SK-N-SH treated with all-trans-retinoic acid at 6 μM for 48 hours (cell line): Measurements from ENCODE around the gene CMIP.

Experiments used
- ATAC-seq: fragments of 200-7000 bp; cut with Tn5 transposase; 3 replicates; pipeline ENCODE4 v1.9.1; 2020; ENCODE audit warnings: mild to moderate bottlenecking, moderate library complexity
- ARNTL ChIP-seq: fragments of 450-650 bp; formaldehyde crosslinking; IDR thresholded peaks from 2 replicates; pipeline ENCODE4 v1.5.0; 2020; ENCODE audit warnings: low read depth, mild to moderate bottlenecking, moderate library complexity, borderline replicate concordance
- BACH2 ChIP-seq: fragments of 250-450 bp; sonication (Bioruptor Pico); IDR thresholded peaks from 2 replicates; pipeline ENCODE4 v1.9.0; 2021; ENCODE audit warnings: mild to moderate bottlenecking, borderline replicate concordance
- CSDC2 ChIP-seq: fragments of 250-450 bp; sonication (Bioruptor Pico); IDR thresholded peaks from 2 replicates; pipeline ENCODE4 v1.5.0; 2020; ENCODE audit warnings: mild to moderate bottlenecking, moderate library complexity
- ESRRG ChIP-seq: fragments of 250-450 bp; sonication (Bioruptor Pico); IDR thresholded peaks from 2 replicates; pipeline ENCODE4 v1.6.1; 2021; ENCODE audit warnings: mild to moderate bottlenecking
- GLIS3 ChIP-seq: fragments of 250-450 bp; sonication (Bioruptor Pico); IDR thresholded peaks from 2 replicates; pipeline ENCODE4 v1.5.0; 2020; ENCODE audit warnings: mild to moderate bottlenecking, moderate library complexity
- ISL1 ChIP-seq: fragments of 250-450 bp; sonication (Bioruptor Pico); IDR thresholded peaks from 2 replicates; pipeline ENCODE4 v2.1.2; 2022; ENCODE audit warnings: mild to moderate bottlenecking, moderate library complexity
- OSR1 ChIP-seq: fragments of 250-450 bp; sonication (Bioruptor Pico); IDR thresholded peaks from 2 replicates; pipeline ENCODE4 v1.8.0; 2022; ENCODE audit warnings: moderate library complexity, mild to moderate bottlenecking, inconsistent platforms
- PPARA ChIP-seq: fragments of 250-450 bp; sonication (Bioruptor Pico); IDR thresholded peaks from 2 replicates; pipeline ENCODE4 v1.5.0; 2020; ENCODE audit warnings: mild to moderate bottlenecking, borderline replicate concordance
- RARB ChIP-seq: fragments of 250-450 bp; sonication (Bioruptor Pico); IDR thresholded peaks from 2 replicates; pipeline ENCODE4 v1.8.0; 2021; ENCODE audit warnings: mild to moderate bottlenecking, moderate library complexity
- SNAI2 ChIP-seq: fragments of 250-450 bp; sonication (Bioruptor Pico); IDR thresholded peaks from 2 replicates; pipeline ENCODE4 v1.5.0; 2020; ENCODE audit warnings: mild to moderate bottlenecking, moderate library complexity
- TCF4 ChIP-seq: fragments of 250-450 bp; sonication (Bioruptor Pico); IDR thresholded peaks from 2 replicates; pipeline ENCODE4 v1.8.0; 2021; ENCODE audit warnings: mild to moderate bottlenecking, moderate library complexity, borderline replicate concordance
- TOX ChIP-seq: fragments of 250-450 bp; sonication (Bioruptor Pico); IDR thresholded peaks from 2 replicates; pipeline ENCODE4 v1.8.0; 2021; ENCODE audit warnings: mild to moderate bottlenecking, moderate library complexity, borderline replicate concordance
- ZC3H10 ChIP-seq: fragments of 250-450 bp; sonication (Bioruptor Pico); IDR thresholded peaks from 2 replicates; pipeline ENCODE4 v1.5.1; 2021; ENCODE audit warnings: mild to moderate bottlenecking, moderate library complexity
- ZFP3 ChIP-seq: fragments of 250-450 bp; sonication (Bioruptor Pico); IDR thresholded peaks from 2 replicates; pipeline ENCODE4 v1.5.0; 2020; ENCODE audit warnings: mild to moderate bottlenecking, moderate library complexity
- ZFP30 ChIP-seq: fragments of 450-650 bp; formaldehyde crosslinking; IDR thresholded peaks from 2 replicates; pipeline ENCODE4 v1.5.0; 2022; ENCODE audit warnings: mild to moderate bottlenecking, moderate library complexity
- ZNF565 ChIP-seq: fragments of 450-650 bp; formaldehyde crosslinking; conservative IDR thresholded peaks from 2 replicates; pipeline ENCODE4 v1.5.0; 2020; ENCODE audit warnings: low read depth, mild to moderate bottlenecking, moderate library complexity
- ZNF70 ChIP-seq: fragments of 450-650 bp; formaldehyde crosslinking; IDR thresholded peaks from 2 replicates; pipeline ENCODE4 v1.5.0; 2020; ENCODE audit warnings: mild to moderate bottlenecking, moderate library complexity
- TF ChIP-seq, protein P1 (sequence below): fragments of 250-450 bp; sonication (Bioruptor Pico); IDR thresholded peaks from 2 replicates; pipeline ENCODE4 v1.5.1; 2021; ENCODE audit warnings: mild to moderate bottlenecking, moderate library complexity
- TF ChIP-seq, protein P2 (sequence below): fragments of 250-450 bp; sonication (Bioruptor Pico); IDR thresholded peaks from 2 replicates; pipeline ENCODE4 v1.8.0; 2020; ENCODE audit warnings: mild to moderate bottlenecking, moderate library complexity, borderline replicate concordance
- TF ChIP-seq, protein P3 (sequence below): fragments of 250-450 bp; sonication (Bioruptor Pico); IDR thresholded peaks from 2 replicates; pipeline ENCODE4 v1.5.1; 2020; ENCODE audit warnings: low read depth, mild to moderate bottlenecking, moderate library complexity
- TF ChIP-seq, protein P4 (sequence below): fragments of 250-450 bp; sonication (Bioruptor Pico); IDR thresholded peaks from 2 replicates; pipeline ENCODE4 v1.8.0; 2021; ENCODE audit warnings: low read depth, mild to moderate bottlenecking, moderate library complexity, borderline replicate concordance

CMIP gene

DNA sequence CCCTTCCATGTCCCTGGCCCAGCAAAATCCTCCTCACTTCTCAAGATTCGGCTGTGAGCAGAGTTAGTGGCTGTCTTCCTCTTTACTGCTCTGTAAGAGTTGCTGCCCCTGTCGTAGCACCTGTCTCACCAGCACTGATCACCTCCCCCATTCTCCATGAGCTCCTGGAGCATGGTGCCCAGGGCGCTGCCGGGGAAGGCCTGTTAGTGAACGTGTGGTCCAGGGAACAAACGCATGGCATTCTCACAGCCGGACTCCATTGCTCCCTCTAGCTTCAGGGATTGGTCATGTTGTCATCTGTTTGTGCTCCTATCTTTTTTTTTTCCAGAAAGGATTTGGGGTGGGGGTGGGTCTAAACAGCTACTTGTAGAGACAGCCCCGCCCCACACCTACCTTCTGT lies 141.2 kb downstream of the CMIP start:
- peak; percentile 57 for ATAC-seq
- no peak for TF ChIP-seq TOX
- TF ChIP-seq OSR1 = no peak
- TF ChIP-seq ARNTL = no peak
- no peak for TF ChIP-seq ISL1
- TF ChIP-seq, protein P1, sequence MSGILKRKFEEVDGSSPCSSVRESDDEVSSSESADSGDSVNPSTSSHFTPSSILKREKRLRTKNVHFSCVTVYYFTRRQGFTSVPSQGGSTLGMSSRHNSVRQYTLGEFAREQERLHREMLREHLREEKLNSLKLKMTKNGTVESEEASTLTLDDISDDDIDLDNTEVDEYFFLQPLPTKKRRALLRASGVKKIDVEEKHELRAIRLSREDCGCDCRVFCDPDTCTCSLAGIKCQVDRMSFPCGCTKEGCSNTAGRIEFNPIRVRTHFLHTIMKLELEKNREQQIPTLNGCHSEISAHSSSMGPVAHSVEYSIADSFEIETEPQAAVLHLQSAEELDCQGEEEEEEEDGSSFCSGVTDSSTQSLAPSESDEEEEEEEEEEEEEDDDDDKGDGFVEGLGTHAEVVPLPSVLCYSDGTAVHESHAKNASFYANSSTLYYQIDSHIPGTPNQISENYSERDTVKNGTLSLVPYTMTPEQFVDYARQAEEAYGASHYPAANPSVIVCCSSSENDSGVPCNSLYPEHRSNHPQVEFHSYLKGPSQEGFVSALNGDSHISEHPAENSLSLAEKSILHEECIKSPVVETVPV = no peak
- no peak for TF ChIP-seq ESRRG
- no peak for TF ChIP-seq BACH2 (CRISPR knock-in tag)
- no peak for TF ChIP-seq PPARA (CRISPR knock-in tag)
- TF ChIP-seq, all 23 proteins: peak for 0

DNA sequence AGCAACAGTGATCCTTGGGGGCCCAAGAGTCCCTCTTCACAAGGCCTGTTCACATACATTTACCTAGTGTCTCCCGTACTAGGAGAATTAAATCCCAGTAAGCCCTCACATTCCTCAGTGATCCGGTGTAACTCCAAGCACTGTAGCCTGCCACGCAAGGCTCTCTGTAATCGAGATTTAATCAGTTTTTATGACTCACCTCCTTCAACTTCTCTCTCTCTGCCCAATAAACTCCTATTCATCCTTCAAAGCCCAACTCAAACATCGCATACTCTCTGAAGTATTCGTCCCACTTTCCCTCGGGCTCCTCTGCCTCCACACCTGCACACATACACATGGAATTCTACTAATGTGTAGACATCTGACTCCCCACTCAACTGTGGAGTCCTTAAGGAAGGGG lies 141.8 kb downstream of the CMIP start:
- TF ChIP-seq ZNF70 (CRISPR knock-in tag) (no peak), ZFP3 (CRISPR knock-in tag) (peak; percentile 99), SNAI2 (CRISPR knock-in tag) (no peak), BACH2 (CRISPR knock-in tag) (no peak)
- ATAC-seq = no peak; the same call in 1 of the 3 replicates

DNA sequence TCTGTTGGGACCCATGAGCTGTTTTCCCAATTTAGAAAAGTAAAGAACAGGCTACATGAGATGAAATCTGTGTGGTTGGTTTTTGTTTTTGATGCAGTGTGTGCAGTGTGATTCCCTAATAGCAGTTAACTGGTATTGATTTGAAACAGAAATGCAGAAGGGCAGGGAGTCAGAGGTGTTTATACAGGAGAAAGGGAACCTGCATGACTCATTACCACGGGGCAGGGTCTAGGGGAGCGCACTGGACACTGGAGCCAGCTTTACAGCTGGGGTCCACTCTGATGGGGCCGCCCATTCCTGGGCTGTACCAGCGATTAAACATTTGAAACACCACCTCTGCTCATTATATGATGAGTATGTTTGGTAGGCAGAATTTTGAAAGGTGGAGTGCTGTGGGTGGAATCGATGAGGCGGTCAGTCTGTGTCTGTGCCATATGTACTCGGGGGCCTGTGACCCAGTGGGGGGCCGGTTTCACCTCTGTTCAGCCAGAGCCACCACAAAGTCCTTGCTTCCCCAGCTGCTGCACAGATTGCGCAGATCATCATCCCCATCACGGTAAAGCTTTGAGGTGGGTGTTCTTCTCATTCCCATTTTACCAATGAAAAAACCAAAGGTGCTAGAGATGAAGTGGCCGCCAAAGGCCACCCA lies 142.5 kb downstream of the CMIP start:
- TF ChIP-seq ZFP30 (no peak), SNAI2 (CRISPR knock-in tag) (no peak), GLIS3 (CRISPR knock-in tag) (no peak), BACH2 (CRISPR knock-in tag) (no peak), RARB (CRISPR knock-in tag) (no peak)
- TF ChIP-seq, protein P1 = no peak
- TF ChIP-seq, protein P2, sequence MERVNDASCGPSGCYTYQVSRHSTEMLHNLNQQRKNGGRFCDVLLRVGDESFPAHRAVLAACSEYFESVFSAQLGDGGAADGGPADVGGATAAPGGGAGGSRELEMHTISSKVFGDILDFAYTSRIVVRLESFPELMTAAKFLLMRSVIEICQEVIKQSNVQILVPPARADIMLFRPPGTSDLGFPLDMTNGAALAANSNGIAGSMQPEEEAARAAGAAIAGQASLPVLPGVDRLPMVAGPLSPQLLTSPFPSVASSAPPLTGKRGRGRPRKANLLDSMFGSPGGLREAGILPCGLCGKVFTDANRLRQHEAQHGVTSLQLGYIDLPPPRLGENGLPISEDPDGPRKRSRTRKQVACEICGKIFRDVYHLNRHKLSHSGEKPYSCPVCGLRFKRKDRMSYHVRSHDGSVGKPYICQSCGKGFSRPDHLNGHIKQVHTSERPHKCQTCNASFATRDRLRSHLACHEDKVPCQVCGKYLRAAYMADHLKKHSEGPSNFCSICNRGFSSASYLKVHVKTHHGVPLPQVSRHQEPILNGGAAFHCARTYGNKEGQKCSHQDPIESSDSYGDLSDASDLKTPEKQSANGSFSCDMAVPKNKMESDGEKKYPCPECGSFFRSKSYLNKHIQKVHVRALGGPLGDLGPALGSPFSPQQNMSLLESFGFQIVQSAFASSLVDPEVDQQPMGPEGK (CRISPR knock-in tag) = no peak
- ATAC-seq = no peak

DNA sequence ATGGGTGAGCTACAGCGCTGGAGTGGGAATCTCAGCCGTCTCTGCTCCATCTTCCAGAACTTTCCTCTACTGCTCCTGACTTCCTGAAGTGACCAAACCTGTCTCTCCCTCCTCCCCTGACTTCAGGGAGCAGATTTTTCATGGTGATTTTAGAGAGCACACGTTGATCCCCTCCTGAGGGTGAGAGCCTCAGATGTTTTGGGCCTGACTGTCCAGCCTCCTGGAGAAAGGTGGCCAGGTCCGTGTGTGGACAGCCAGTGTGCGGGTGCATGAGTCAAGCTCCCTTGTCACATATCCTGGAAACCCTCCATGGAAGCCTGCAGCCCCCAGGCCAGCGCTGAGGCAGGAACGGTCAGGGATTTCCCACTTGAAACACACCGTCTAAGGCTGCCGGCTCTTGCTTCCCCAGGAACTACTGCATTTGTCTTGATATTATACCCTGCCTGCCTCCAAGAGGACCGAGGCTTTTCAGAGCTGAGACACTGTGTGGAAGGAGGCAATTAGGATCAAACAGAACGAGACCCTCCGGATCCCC lies 143.1 kb downstream of the CMIP start:
- ATAC-seq = no peak
- TF ChIP-seq OSR1 (no peak), CSDC2 (CRISPR knock-in tag) (no peak), ZC3H10 (CRISPR knock-in tag) (no peak), ZNF565 (CRISPR knock-in tag) (no peak), ISL1 (no peak), ARNTL (no peak), PPARA (CRISPR knock-in tag) (no peak), ZFP3 (CRISPR knock-in tag) (no peak), TCF4 (CRISPR knock-in tag) (no peak), SNAI2 (CRISPR knock-in tag) (no peak), RARB (CRISPR knock-in tag) (no peak), ZNF70 (CRISPR knock-in tag) (no peak), ESRRG (no peak)
- TF ChIP-seq, protein P3, sequence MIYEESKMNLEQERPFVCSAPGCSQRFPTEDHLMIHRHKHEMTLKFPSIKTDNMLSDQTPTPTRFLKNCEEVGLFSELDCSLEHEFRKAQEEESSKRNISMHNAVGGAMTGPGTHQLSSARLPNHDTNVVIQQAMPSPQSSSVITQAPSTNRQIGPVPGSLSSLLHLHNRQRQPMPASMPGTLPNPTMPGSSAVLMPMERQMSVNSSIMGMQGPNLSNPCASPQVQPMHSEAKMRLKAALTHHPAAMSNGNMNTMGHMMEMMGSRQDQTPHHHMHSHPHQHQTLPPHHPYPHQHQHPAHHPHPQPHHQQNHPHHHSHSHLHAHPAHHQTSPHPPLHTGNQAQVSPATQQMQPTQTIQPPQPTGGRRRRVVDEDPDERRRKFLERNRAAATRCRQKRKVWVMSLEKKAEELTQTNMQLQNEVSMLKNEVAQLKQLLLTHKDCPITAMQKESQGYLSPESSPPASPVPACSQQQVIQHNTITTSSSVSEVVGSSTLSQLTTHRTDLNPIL = no peak
- TF ChIP-seq, protein P4, sequence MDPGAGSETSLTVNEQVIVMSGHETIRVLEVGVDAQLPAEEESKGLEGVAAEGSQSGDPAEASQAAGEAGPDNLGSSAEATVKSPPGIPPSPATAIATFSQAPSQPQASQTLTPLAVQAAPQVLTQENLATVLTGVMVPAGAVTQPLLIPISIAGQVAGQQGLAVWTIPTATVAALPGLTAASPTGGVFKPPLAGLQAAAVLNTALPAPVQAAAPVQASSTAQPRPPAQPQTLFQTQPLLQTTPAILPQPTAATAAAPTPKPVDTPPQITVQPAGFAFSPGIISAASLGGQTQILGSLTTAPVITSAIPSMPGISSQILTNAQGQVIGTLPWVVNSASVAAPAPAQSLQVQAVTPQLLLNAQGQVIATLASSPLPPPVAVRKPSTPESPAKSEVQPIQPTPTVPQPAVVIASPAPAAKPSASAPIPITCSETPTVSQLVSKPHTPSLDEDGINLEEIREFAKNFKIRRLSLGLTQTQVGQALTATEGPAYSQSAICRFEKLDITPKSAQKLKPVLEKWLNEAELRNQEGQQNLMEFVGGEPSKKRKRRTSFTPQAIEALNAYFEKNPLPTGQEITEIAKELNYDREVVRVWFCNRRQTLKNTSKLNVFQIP (CRISPR knock-in tag) = no peak
- TF ChIP-seq, protein P2 (CRISPR knock-in tag) = no peak
